Lung (tissue), 12 donors: Measurements from ENCODE around the gene NR5A2. TPM values are rescaled to one million over a fixed set of nuclear protein-coding genes. Genes with fewer than 3 reads are reported as not detected.
A peak's percentile ranks its signal among the peaks of the same experiment; 100 is the strongest.

Experiments
- ATAC-seq: fragments of 200-7000 bp; cut with Tn5 transposase; one replicate; pipeline ENCODE4 v1.9.1; 2020; ENCODE audit warnings: moderate number of reproducible peaks; ENCODE audit not compliant: insufficient read depth, low FRiP score
- DNase-seq, 3 donors: peaks; one replicate each; pipeline ENCODE4 v3.0.0-alpha.2; 2013 to 2017
- H3K27ac ChIP-seq, 2 donors: one replicate each; pipeline ENCODE4 v1.5.1; 2013; ENCODE audit warnings: mild to moderate bottlenecking in 2 of 2, moderate library complexity in 2 of 2, control low read depth in 1 of 2, inconsistent platforms in 1 of 2, low read depth in 1 of 2, low read length in 1 of 2
- H3K27me3 ChIP-seq, 3 donors: one replicate each; pipeline ENCODE4 v1.5.1; 2013; ENCODE audit warnings: low read length in 2 of 3; ENCODE audit not compliant: control insufficient read depth in 3 of 3, insufficient read depth in 3 of 3
- H3K36me3 ChIP-seq, 4 donors: one replicate each; pipeline ENCODE4 v1.5.1; 2013; ENCODE audit warnings: low read length in 4 of 4, mild to moderate bottlenecking in 1 of 4, moderate library complexity in 1 of 4; ENCODE audit not compliant: control insufficient read depth in 4 of 4, insufficient read depth in 4 of 4
- H3K4me1 ChIP-seq, 5 donors: one replicate each; pipeline ENCODE4 v1.5.1; 2013; ENCODE audit warnings: low read length in 5 of 5, mild to moderate bottlenecking in 2 of 5, moderate library complexity in 1 of 5; ENCODE audit not compliant: control insufficient read depth in 5 of 5, insufficient read depth in 5 of 5
- H3K4me3 ChIP-seq: one replicate; pipeline ENCODE4 v1.5.1; 2013; ENCODE audit warnings: mild to moderate bottlenecking, control low read depth, moderate library complexity
- H3K9ac ChIP-seq, 2 donors: one replicate each; pipeline ENCODE4 v1.5.1; 2013; ENCODE audit warnings: low read length in 2 of 2, control low read depth in 1 of 2; ENCODE audit not compliant: insufficient read depth in 1 of 2
- H3K9me3 ChIP-seq, 4 donors: one replicate each; pipeline ENCODE4 v1.5.1; 2013; ENCODE audit warnings: low read length in 3 of 4, mild to moderate bottlenecking in 1 of 4, moderate library complexity in 1 of 4; ENCODE audit not compliant: control insufficient read depth in 4 of 4, insufficient read depth in 3 of 4
- WGBS, 2 donors: extraction: QIAGEN DNeasy Blood & Tissue Kit; methylation state at CpG; one replicate each; pipeline ENCODE4 v1.1.7; 2013; 5-methylcytosine and 5-hydroxymethylcytosine counted together
- polyA plus RNA-seq, 2 donors: library from polyadenylated mRNA; stranded (reverse); fragments of 200-250 nt; gene quantifications; one replicate each; pipeline ENCODE4 v1.2.1, GENCODE V29; 2013
- total RNA-seq, 2 donors: library from RNA; depleted of rRNA in 1 of 2; stranded (reverse); fragments of >200 nt in 1 of 2; gene quantifications; one replicate each; pipeline ENCODE4 v1.2.1, GENCODE V29; 2014 to 2021
- TF ChIP-seq, protein P1 (sequence below): IDR thresholded peaks from 2 replicates; pipeline ENCODE4 v1.5.1; 2012; ENCODE audit warnings: mild to moderate bottlenecking; ENCODE audit errors: control extremely low read depth, extremely low read depth
- donor health status: control.
- donor health status: control.
- donor health status: Bipolar disorder and iron deficiency.
- donor health status: healthy.
- donor health status: DM: yes; HTN: yes; CAD: no.

The NR5A2 gene
- total and polyA plus RNA-seq, 4 donors = 1.2 to 8.5 (median 2.6) TPM

- WGBS, 2 donors = 57 to 86% methylated on average over 5 of the region's 5 CpGs
- Histone ChIP-seq H3K27me3 (no peaks in the 10 kb centered on the region), H3K9ac (no peak overlapping the region), H3K27ac (no peak overlapping the region), H3K4me1 (peaks cover 0 to 18% (median 0%) of the 10 kb centered on the region in 5 donors), H3K36me3 (no peaks in the 10 kb centered on the region), H3K4me3 (no peak overlapping the region), H3K9me3 (peaks cover 0 to 3% (median 0%) of the 10 kb centered on the region in 4 donors)
- TF ChIP-seq, protein P1, sequence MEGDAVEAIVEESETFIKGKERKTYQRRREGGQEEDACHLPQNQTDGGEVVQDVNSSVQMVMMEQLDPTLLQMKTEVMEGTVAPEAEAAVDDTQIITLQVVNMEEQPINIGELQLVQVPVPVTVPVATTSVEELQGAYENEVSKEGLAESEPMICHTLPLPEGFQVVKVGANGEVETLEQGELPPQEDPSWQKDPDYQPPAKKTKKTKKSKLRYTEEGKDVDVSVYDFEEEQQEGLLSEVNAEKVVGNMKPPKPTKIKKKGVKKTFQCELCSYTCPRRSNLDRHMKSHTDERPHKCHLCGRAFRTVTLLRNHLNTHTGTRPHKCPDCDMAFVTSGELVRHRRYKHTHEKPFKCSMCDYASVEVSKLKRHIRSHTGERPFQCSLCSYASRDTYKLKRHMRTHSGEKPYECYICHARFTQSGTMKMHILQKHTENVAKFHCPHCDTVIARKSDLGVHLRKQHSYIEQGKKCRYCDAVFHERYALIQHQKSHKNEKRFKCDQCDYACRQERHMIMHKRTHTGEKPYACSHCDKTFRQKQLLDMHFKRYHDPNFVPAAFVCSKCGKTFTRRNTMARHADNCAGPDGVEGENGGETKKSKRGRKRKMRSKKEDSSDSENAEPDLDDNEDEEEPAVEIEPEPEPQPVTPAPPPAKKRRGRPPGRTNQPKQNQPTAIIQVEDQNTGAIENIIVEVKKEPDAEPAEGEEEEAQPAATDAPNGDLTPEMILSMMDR = no peak
- no peak for ATAC-seq
- DNase-seq = peak; percentile 25 to 89 (median 87)
These were observed 177.9 kb downstream of the NR5A2 start for GRCh38 chr1:200205216-200205995.

- TF ChIP-seq, protein P1 = no peak
- peaks cover 0 to 18% (median 0%) of the 10 kb centered on the region in 5 donors for H3K4me1 ChIP-seq
- no peak overlapping the region for H3K9ac ChIP-seq
- H3K27me3 ChIP-seq = no peaks in the 10 kb centered on the region
- H3K9me3 ChIP-seq = no peaks in the 10 kb centered on the region
- H3K36me3 ChIP-seq = no peaks in the 10 kb centered on the region
- WGBS, 2 donors = 86 to 89% methylated on average over 3 of the region's 3 CpGs
- no peak overlapping the region for H3K4me3 ChIP-seq
- ATAC-seq (no peak), DNase-seq (peak in 1 of 3 donors; percentile 23)
- no peak overlapping the region for H3K27ac ChIP-seq
These were observed 178.8 kb downstream of the NR5A2 start for GRCh38 chr1:200206340-200206739.

GRCh38 chr1:200206761-200207160, 179.3 kb downstream of the NR5A2 start:
- Histone ChIP-seq H3K27ac (no peak overlapping the region), H3K4me3 (no peak overlapping the region), H3K4me1 (peaks cover 0 to 18% (median 0%) of the 10 kb centered on the region in 5 donors), H3K9ac (no peak overlapping the region), H3K9me3 (no peaks in the 10 kb centered on the region), H3K27me3 (no peaks in the 10 kb centered on the region), H3K36me3 (no peaks in the 10 kb centered on the region)
- no peak for DNase-seq
- ATAC-seq = no peak
- TF ChIP-seq, protein P1 = no peak
- 75 to 79% methylated on average over 1 of the region's 1 CpG for WGBS, 2 donors
